Right ventricle myocardium superior (tissue), 1 donor: ENCODE results near the gene NCMAP. TPM values are rescaled to one million over a fixed set of nuclear protein-coding genes. Genes with fewer than 3 reads are reported as not detected.

ENCODE experiments used
- ATAC-seq: fragments of 200-7000 bp; cut with Tn5 transposase; one replicate; pipeline ENCODE4 v1.9.1; 2020; ENCODE audit warnings: mild to moderate bottlenecking; ENCODE audit not compliant: poor library complexity
- DNase-seq: peaks from one replicate; pipeline ENCODE4 v3.0.0-alpha.2; 2020
- intact Hi-C: fragments of 100-400 bp; cut with DNase I; formaldehyde crosslinking; loops from one replicate; pipeline ENCODE4 v1.11.2; 2022
- total RNA-seq: library from RNA; stranded (reverse); fragmentation: NEBNext Ultra II Directional; extraction: Animal tissue kit (Norgen Biotek cat#: 25700); gene quantifications from one replicate; pipeline ENCODE4 v1.2.1, GENCODE V29; 2021
- donor health status: DM: no; HTN: yes; CAD: no; lungs with severe emphysema.

NCMAP gene
- total RNA-seq, 1 donor from 2014 or later, result 0.27 TPM

GRCh38 chr1:24600551-24600950 lies 44.7 kb downstream of the NCMAP start:
- ATAC-seq (no peak), DNase-seq (no peak)
- intact Hi-C loops, result no loop called here

DNA sequence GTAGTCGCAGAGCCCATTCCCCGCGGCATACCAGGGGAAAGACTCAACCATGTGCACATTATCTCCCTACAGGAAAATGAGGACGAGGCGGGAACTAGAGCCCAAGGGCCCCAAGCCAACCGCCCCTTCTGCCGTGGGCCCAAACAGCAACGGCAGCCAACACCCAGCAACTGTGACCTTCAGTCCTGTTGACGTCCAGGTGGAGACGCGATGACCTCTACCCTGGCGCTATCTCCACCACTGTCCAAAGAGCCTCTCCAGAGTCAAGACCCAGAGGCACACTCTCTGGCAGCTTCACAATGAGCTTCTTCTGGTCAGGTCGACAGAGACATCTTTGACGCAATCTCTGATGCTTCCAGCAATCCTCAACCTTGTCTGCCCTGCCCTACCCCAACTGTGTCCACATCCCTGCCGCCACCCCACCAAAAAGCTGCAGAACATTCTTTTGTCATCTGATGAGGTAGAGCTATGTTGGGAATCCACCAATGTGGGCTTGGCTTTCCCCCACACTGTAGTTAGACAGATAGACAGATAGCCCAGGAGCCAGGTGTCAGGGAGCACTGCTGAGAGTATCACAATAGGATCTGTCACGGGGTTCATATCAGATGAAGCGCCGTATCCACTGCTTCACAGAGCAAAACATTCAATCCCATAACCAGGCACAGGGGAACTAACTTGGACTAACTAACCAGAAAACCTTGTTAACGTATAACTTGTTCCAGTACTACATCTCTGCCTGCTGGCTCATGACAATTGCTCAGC lies 49.8 kb downstream of the NCMAP start:
- intact Hi-C loops, result no loop called here
- no peak for DNase-seq
- no peak for ATAC-seq

DNA sequence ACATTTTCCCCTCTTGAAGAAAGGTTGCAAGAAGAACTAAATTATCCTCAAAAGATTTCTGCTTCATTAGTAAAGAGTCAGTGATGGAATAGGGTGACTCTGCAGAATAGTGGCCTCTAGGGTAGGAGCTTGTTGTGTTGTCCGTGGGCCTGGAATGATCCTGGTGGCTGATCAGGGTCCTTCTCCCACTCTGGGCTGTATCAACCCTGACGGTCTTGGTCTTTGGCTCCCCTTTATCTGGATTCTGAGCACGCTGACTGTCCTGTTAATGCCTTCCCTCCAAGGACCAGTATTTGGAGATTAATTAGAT lies 50.4 kb downstream of the NCMAP start:
- ATAC-seq (no peak), DNase-seq (no peak)
- intact Hi-C loops, result no loop called here

DNA sequence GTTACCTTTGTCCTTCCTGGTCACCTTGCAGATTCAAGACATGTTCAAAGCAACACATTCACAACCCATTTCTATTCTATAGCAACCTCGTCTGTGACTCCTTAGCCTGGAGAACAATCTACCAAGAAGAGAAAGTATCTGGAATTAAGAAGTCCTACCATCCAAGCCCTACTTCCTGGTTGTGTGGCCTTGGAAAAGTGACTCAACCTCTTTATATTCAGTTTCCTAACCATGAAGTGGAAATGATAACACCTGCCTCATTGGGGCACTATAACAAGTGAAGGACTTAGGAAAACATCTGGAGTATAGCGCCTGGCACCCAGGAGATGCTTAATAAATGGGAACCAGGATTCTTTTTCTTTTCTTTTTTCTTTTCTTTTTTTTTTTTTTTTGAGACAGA lies 50.7 kb downstream of the NCMAP start:
- intact Hi-C loops, result no loop called here
- no peak for DNase-seq
- no peak for ATAC-seq

GRCh38 chr1:24609949-24610517 lies 54.1 kb downstream of the NCMAP start:
- intact Hi-C loops, result no loop called here
- DNase-seq (no peak), ATAC-seq (no peak)

DNA sequence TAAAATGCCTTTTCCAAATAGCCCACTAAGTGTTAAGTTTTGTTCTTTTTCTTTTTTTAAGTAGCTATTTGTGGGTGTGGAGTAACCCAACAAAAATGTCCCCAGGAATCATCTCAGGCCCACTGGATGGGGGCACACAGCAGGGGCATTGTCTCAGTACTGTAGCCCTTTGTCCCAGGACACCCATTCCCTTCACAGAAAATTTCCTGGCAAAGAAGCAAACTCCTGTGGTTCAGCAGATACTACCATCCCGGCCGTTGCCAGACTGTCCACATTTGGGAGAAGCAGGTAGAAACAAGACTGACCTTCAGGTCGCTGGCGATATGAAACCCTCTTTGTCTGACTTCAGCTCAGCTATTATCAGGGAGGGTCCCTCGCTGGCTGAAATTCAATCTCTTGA lies 63.5 kb downstream of the NCMAP start:
- ATAC-seq (no peak), DNase-seq (no peak)
- intact Hi-C loops, result no loop called here

DNA sequence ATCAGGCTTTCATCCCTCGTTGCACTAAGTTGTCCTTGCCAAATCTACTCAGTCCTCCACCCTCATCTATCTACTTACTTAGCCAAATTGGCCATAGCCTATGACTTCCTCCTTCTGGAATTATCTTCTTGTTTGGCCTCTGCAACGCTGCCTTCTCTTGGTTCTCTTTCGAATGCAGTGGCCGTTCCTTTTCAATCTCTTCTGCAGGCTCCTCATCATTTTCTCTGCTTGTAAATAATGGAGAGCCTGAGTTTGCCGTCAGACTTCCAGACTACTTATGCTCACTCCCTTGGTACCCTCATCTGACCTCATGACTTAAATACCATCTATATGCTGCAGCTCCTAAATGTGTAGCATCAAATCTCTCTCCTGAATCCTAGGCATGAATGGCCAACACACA lies 64.8 kb downstream of the NCMAP start:
- no peak for ATAC-seq
- intact Hi-C loops, result no loop called here

DNA sequence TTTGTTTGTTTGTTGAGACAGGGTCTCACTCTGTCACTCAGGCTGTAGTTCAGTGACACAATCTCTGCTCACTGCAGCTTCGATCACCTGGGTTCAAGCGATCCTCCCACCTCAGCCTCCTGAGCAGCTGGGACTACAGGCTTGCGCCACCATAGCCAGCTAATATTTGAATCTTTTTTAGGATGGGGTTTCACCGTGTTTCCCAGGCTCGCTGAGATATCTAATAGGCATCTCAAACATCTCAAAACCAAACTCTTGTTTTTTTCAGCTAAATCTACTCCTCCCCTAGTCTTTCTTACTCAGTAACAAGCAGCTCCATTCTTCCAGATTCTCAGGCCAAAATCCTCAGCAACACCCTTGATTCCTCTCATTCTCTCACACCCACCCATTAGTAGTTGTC lies 65.2 kb downstream of the NCMAP start:
- no peak for DNase-seq
- ATAC-seq, result no peak
- intact Hi-C loops, result no loop called here

More for the DNA sequence above, 64.8 kb downstream of the NCMAP start:
- no peak for DNase-seq

GRCh38 chr1:24622218-24622617 lies 66.3 kb downstream of the NCMAP start:
- intact Hi-C loops, result no loop called here
- DNase-seq, result no peak
- ATAC-seq, result no peak

DNA sequence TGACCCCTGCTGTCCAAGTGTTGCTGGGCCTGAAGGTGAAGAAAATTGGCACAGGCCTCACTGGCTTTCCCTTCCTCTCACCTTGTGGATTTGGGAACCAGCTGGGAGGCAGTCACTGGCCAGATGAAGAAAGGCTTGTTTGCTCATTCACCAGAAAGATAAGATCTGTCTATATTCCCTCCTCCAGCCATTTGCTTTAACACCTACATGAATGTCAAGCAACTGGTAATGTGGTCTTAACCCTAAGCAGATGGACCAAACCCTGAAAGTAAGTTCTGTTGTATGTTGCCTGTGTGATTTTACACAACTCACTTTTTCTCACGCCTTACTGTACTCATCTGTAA lies 76.9 kb downstream of the NCMAP start:
- DNase-seq, result no peak
- no peak for ATAC-seq
- intact Hi-C loops, result loop anchor here (10.0 kb wide), 1 partner anchor 438 kb away; no protein-coding TSS in a partner anchor

GRCh38 chr1:24635195-24635843 lies 79.4 kb downstream of the NCMAP start:
- DNase-seq, result no peak
- intact Hi-C loops, result loop anchor here (2.0 to 10.0 kb wide), 2 partner anchors 95 to 441 kb away; no protein-coding TSS in a partner anchor
- ATAC-seq, result peak; percentile 68

- DNase-seq (no peak), ATAC-seq (no peak)
- intact Hi-C loops, result loop anchor here (10.0 kb wide), 1 partner anchor 442 kb away; no protein-coding TSS in a partner anchor
These were observed 80.9 kb downstream of the NCMAP start for GRCh38 chr1:24636661-24637357.

GRCh38 chr1:24639094-24639493 lies 83.2 kb downstream of the NCMAP start:
- DNase-seq, result no peak
- ATAC-seq, result no peak
- intact Hi-C loops, result loop anchor here (10.0 kb wide), 1 partner anchor 444 kb away; no protein-coding TSS in a partner anchor

GRCh38 chr1:24639881-24640280 lies 84.0 kb downstream of the NCMAP start:
- ATAC-seq (no peak), DNase-seq (no peak)
- intact Hi-C loops, result loop anchor here (10.0 kb wide), 1 partner anchor 445 kb away; no protein-coding TSS in a partner anchor

DNA sequence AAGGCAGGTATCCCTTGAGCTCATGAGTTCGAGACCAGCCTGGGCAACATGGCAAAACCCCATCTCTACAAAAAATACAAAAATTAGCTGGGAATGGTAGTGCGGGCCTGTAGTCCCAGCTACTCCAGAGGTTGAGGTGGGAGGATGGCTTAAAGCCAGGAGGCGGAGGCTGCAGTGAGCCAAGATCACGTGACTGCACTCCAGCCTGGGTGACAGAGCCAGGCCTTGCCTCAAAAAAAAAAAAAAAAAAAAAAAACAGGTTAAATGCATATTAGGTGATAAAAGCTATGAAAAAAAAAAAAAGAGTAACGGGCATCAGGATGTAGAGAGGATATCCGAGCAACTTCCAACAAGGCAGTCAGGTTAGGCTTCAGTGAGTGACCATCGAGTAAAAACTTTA lies 84.4 kb downstream of the NCMAP start:
- no peak for DNase-seq
- intact Hi-C loops, result no loop called here
- no peak for ATAC-seq

DNA sequence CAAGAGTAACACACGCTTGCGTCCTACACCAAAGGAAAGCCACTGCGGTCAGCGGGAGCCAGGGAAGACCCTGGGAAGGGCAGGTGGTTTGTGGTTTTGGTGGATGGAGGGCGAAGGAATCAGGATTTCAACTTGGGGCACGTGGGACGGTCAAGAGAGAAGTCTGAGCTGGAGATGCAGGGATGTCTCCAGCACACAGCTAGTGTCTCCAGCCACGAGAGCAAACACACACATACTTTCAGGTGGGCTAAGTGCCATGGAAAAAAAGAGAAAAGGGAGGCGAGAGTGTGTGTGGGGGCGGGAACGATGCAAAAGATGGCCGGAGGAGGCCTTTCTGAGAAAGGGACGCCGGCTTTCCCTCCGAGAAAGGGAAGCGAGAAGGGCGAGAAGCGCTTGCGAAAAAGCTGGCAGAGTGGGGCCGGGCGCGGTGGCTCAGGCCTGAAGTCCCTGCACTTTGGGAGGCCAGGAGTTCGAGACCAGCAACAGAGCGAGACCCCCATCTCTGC lies 85.8 kb downstream of the NCMAP start:
- no peak for ATAC-seq
- DNase-seq, result no peak
- intact Hi-C loops, result no loop called here

DNA sequence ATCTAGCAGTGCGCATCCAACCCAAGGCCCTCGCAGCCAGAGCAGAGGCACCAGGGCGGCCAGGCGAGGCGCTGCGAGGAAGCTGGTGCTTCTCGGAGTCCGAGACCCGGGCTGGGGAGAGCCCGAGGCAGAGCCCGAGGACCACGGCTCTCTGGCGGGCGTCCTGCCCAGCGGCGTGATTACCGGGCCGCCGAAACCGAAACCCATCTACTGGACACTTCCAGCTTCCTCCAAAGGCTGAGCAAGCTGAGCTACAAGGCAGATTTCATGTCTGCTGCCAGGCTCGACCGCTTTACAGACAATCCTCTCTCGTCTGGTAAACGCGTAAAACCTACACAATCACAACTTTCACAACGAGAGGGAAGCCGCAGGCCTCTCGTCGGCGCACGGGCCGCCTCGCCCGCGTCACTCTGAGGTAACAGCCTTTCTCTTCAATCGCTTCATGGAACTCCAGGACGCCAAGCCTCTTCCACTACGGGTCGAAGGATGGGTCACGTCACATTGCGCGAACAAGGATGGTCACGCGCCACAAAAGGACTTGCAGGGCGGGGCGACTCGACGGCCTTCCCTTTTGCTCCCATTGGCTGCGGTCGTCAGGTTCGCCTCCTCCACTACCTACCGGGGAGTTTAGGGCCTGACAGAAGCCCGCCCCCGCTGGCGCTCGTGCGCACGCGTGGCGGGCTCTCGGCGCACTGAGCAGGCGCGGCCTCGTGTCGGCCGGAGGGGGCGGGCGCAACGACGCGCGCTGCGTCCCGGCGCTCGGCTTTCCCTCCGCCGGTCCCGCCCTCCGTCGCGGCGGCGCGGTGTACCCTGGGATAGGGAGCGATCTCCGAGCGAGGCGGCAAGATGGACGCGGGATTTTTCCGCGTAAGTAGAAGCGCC lies 86.8 kb downstream of the NCMAP start, which contains the start of gene SRRM1:
Gene SRRM1, plus strand, starts transcription at position 822 of the 882 bp plus-strand sequence. Its CDS starts 25 bp downstream, at position 847.
- DNase-seq, result peak; percentile 99
- intact Hi-C loops, result no loop called here
- peak; percentile 97 for ATAC-seq

DNA sequence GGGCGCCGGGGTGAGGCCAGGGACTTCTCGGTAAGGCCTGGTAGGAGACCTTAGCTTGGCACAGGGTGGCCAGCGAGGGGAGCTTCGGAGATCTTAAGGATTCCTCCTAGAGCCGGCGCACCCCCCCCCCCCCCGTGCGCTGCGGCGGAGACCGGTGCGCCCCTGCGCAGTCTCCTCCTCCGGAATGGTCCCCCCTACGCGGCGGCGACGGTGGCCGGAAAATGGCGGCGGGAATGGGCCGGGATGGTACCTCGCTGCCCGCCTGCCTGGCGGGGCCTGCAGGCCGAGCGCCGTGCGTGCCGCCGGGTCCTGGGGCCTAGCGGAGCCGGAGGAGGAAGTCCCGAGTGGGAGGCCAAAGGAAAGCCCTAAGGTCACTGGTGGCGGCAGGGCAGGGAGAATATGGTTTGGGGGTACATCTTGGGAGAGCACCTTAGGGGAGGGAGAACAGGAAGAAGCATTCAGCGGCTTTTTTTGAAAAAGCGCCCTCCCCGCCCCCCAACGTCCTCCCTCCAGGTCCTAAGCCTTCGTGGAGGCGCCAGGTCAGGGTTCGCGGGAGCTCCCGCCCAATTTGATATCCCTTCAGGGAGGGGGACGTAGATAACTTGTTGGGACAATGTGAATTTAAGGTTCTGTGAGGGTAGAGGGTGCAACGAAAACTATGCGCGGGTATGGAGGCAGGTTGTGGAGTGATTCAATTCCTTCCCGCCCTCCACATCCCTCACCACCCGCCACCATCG lies 87.6 kb downstream of the NCMAP start:
- DNase-seq (no peak), ATAC-seq (peak; percentile 28)
- intact Hi-C loops, result no loop called here
